Adrenal gland (tissue), 12 donors: Measurements from ENCODE around the gene RPRD1B. TPM values are rescaled to one million over a fixed set of nuclear protein-coding genes. Genes with fewer than 3 reads are reported as not detected.

Experiments
- DNase-seq, 7 donors: peaks; one replicate each; pipeline ENCODE4 v3.0.0-alpha.2; 2019 to 2020
- H3K27ac ChIP-seq, 5 donors: fragments of 200-600 bp; sonication (generic) in 4 of 5; 1 replicate in 3 of 5; 2 replicates in 2 of 5; pipeline versions ENCODE4 v1.5.1 to v1.8.0; 2016 to 2020; ENCODE audit warnings: mild to moderate bottlenecking in 1 of 5
- H3K27me3 ChIP-seq: fragments of 200-600 bp; 2 replicates; pipeline ENCODE4 v1.8.0; 2021
- H3K36me3 ChIP-seq, 2 donors: fragments of 200-600 bp; replicated peaks in 1 of 2; 1 replicate in 1 of 2; 2 replicates in 1 of 2; pipeline versions ENCODE4 v1.5.1 to v1.8.0; 2018 to 2022
- H3K4me1 ChIP-seq, 2 donors: fragments of 200-600 bp; replicated peaks in 1 of 2; 1 replicate in 1 of 2; 2 replicates in 1 of 2; pipeline versions ENCODE4 v1.5.1 to v1.8.0; 2018 to 2021
- H3K4me3 ChIP-seq, 4 donors: fragments of 200-600 bp; sonication (generic) in 3 of 4; one replicate each; pipeline ENCODE4 v1.5.1; 2016 to 2018
- H3K9me3 ChIP-seq, 3 donors: fragments of 200-600 bp; sonication (generic) in 1 of 3; replicated peaks in 1 of 3; 1 replicate in 2 of 3; 2 replicates in 1 of 3; pipeline versions ENCODE4 v1.5.1 to v1.8.0; 2016 to 2021
- CTCF ChIP-seq, 6 experiments: fragments of 450-650 bp in 4 of 6; fragments of 200-600 bp in 2 of 6; sonication (generic) in 1 of 6; IDR thresholded peaks; 1 replicate in 5 of 6; 2 replicates in 1 of 6; pipeline versions ENCODE4 v1.5.1 to v1.8.0; 2016 to 2021; ENCODE audit warnings: antibody characterized with exemption in 6 of 6, mild to moderate bottlenecking in 2 of 6, moderate library complexity in 1 of 6
- POLR2A ChIP-seq, 2 donors: fragments of 450-650 bp; IDR thresholded peaks; one replicate each; pipeline ENCODE4 v1.6.1; 2017; ENCODE audit warnings: antibody characterized with exemption in 2 of 2, mild to moderate bottlenecking in 2 of 2, moderate library complexity in 1 of 2
- WGBS, 4 donors: extraction: QIAGEN DNeasy Blood & Tissue Kit in 2 of 4; methylation state at CpG; one replicate each; pipeline versions ENCODE4 v1.1.5 to v1.1.7; 2013 to 2017; 5-methylcytosine and 5-hydroxymethylcytosine counted together
- intact Hi-C, 2 donors: fragments of 100-400 bp; cut with DNase I; formaldehyde crosslinking; loops; one replicate each; pipeline versions ENCODE4 v1.14.1 to v1.15.0; 2022 to 2023
- polyA plus RNA-seq, 3 donors: library from polyadenylated mRNA; stranded (reverse); fragments of 200-250 nt in 2 of 3; fragments of 350-450 nt in 1 of 3; fragmentation: Illumina TruSeq in 1 of 3; extraction: RNeasy Lipid Tissue Mini Kit (QIAGEN cat#74804) in 1 of 3; gene quantifications; one replicate each; pipeline ENCODE4 v1.2.3, GENCODE V29; 2013 to 2014
- total RNA-seq, 9 donors: library from RNA; depleted of rRNA in 4 of 9; stranded (reverse); fragments of >200 nt in 4 of 9; fragments of 120-200 nt in 1 of 9; fragmentation: NEBNext Ultra II Directional in 1 of 9; extraction: Animal tissue kit (Norgen Biotek cat#: 25700) in 1 of 9; gene quantifications; one replicate each; pipeline versions ENCODE4 v1.1.0 to v1.2.4, GENCODE V29; 2013 to 2023
- donor health status: healthy with polysubstance abuse.
- donor health status: Bipolar disorder and iron deficiency.
- donor health status: DM: yes; HTN: yes; CAD: no.
- donor health status: DM: no; HTN: no; CAD: no.
- donor health status: DM: no; HTN: no; CAD: no.
- donor health status: DM: yes; HTN: yes; CAD: no.

The RPRD1B gene
- total and polyA plus RNA-seq, 12 donors = 5.9 to 36.4 (median 27.1) TPM

- no peak for TF ChIP-seq CTCF (IDR thresholded peaks at IDR 0.05)
- no peak for TF ChIP-seq POLR2A (IDR thresholded peaks at IDR 0.05)
- Histone ChIP-seq H3K4me3 (no peak overlapping the region), H3K27me3 (no peaks in the 10 kb centered on the region), H3K36me3 (peaks cover 0 to 7% of the 10 kb centered on the region in 2 donors), H3K27ac (peak overlapping the region in 1 of 5 donors; percentile 12), H3K9me3 (no peaks in the 10 kb centered on the region), H3K4me1 (peaks cover 0 to 19% of the 10 kb centered on the region in 2 donors)
- 82 to 96% (median 87%) methylated on average over 4 to 6 of the region's 6 CpGs for WGBS, 4 donors
- intact Hi-C loops = no loop called here
- peak in 3 of 7 donors; percentile 3 to 15 (median 8) for DNase-seq
Observed at GRCh38 chr20:38129248-38129865, 95.8 kb downstream of the RPRD1B start.

- Histone ChIP-seq H3K4me1 (peaks cover 0 to 22% of the 10 kb centered on the region in 2 donors), H3K36me3 (peaks cover 0 to 7% of the 10 kb centered on the region in 2 donors), H3K27ac (no peak overlapping the region), H3K4me3 (no peak overlapping the region), H3K9me3 (no peaks in the 10 kb centered on the region), H3K27me3 (no peaks in the 10 kb centered on the region)
- peak in 1 of 7 donors; percentile 8 for DNase-seq
- WGBS, 4 donors = 90 to 97% (median 92%) methylated on average over 10 to 15 of the region's 15 CpGs
- intact Hi-C loops = no loop called here
- TF ChIP-seq CTCF (IDR thresholded peaks at IDR 0.05) = no peak
- TF ChIP-seq POLR2A (IDR thresholded peaks at IDR 0.05) = no peak
Observed at GRCh38 chr20:38129893-38130609, 96.5 kb downstream of the RPRD1B start.

- intact Hi-C loops = no loop called here
- no peak overlapping the region for H3K27ac ChIP-seq
- H3K9me3 ChIP-seq = no peaks in the 10 kb centered on the region
- H3K36me3 ChIP-seq = peaks cover 0 to 7% of the 10 kb centered on the region in 2 donors
- WGBS, 4 donors = 88 to 93% (median 91%) methylated on average over 16 to 19 of the region's 19 CpGs
- no peak overlapping the region for H3K4me3 ChIP-seq
- TF ChIP-seq CTCF (IDR thresholded peaks at IDR 0.05) (no peak), POLR2A (IDR thresholded peaks at IDR 0.05) (no peak)
- peaks cover 0 to 21% of the 10 kb centered on the region in 2 donors for H3K4me1 ChIP-seq
- H3K27me3 ChIP-seq = no peaks in the 10 kb centered on the region
- peak in 1 of 7 donors; percentile 8 for DNase-seq
Observed at GRCh38 chr20:38130687-38131587, 97.4 kb downstream of the RPRD1B start.
